ENCODE data around the gene SDSL.

GRCh38 chr12:113420996-113421595, 1.1 kb upstream of the SDSL start:
- no peak for TF ChIP-seq POLR2AphosphoS5 (IDR thresholded peaks at IDR 0.05; ENCODE audit: insufficient read depth in 1 of 2, low read depth in 1 of 2)
- TF ChIP-seq, protein P1, sequence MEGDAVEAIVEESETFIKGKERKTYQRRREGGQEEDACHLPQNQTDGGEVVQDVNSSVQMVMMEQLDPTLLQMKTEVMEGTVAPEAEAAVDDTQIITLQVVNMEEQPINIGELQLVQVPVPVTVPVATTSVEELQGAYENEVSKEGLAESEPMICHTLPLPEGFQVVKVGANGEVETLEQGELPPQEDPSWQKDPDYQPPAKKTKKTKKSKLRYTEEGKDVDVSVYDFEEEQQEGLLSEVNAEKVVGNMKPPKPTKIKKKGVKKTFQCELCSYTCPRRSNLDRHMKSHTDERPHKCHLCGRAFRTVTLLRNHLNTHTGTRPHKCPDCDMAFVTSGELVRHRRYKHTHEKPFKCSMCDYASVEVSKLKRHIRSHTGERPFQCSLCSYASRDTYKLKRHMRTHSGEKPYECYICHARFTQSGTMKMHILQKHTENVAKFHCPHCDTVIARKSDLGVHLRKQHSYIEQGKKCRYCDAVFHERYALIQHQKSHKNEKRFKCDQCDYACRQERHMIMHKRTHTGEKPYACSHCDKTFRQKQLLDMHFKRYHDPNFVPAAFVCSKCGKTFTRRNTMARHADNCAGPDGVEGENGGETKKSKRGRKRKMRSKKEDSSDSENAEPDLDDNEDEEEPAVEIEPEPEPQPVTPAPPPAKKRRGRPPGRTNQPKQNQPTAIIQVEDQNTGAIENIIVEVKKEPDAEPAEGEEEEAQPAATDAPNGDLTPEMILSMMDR (IDR thresholded peaks at IDR 0.05), result no peak
